Measurements from ENCODE around the gene LCE3C. TPM values are rescaled to one million over a fixed set of nuclear protein-coding genes. Genes with fewer than 3 reads are reported as not detected.

LCE3C gene
- total RNA-seq, 2 donors from 2014 or later = not detected

GRCh38 chr1:152580433-152580832 is 19.6 kb upstream of the LCE3C start, which contains the start of gene LCE3D:
TSS of gene LCE3D (minus strand) at chr1:152580516. CDS start at chr1:152579936, 580 bp downstream.
- Histone ChIP-seq H3K4me3 (no peak within 1 kb of the TSS), H3K4me1 (replicated peaks) (no peaks in the 10 kb centered on the region), H3K9me3 (no peaks in the 10 kb centered on the region), H3K27me3 (replicated peaks; ENCODE audit: insufficient read depth) (no peaks in the 10 kb centered on the region), H3K36me3 (no peaks in the 10 kb centered on the region), H3K27ac (no peak within 1 kb of the TSS)
- no peak for DNase-seq (ENCODE audit: low spot score)
- intact Hi-C loops (cut with DNase I) = no loop called here
- TF ChIP-seq POLR2AphosphoS5 (IDR thresholded peaks at IDR 0.05) (no peak), POLR2A (IDR thresholded peaks at IDR 0.05) (no peak), CTCF (IDR thresholded peaks at IDR 0.05) (no peak)
- 82% methylated on average over 4 of the region's 4 CpGs for WGBS

GRCh38 chr1:152582647-152583046 is 17.4 kb upstream of the LCE3C start:
- Histone ChIP-seq H3K27me3 (replicated peaks; ENCODE audit: insufficient read depth) (no peaks in the 10 kb centered on the region), H3K4me3 (no peak overlapping the region), H3K4me1 (replicated peaks) (no peaks in the 10 kb centered on the region), H3K36me3 (no peaks in the 10 kb centered on the region), H3K27ac (no peak overlapping the region), H3K9me3 (no peaks in the 10 kb centered on the region)
- TF ChIP-seq CTCF (IDR thresholded peaks at IDR 0.05) = no peak
- TF ChIP-seq POLR2A (IDR thresholded peaks at IDR 0.05) = no peak
- TF ChIP-seq POLR2AphosphoS5 (IDR thresholded peaks at IDR 0.05) = no peak
- no peak for DNase-seq (ENCODE audit: low spot score)
- WGBS = 73% methylated on average over 1 of the region's 1 CpG
- intact Hi-C loops (cut with DNase I) = no loop called here

- H3K27ac ChIP-seq = no peak overlapping the region
- H3K4me3 ChIP-seq = no peak overlapping the region
- no peaks in the 10 kb centered on the region for H3K36me3 ChIP-seq
- no peaks in the 10 kb centered on the region for H3K27me3 ChIP-seq (replicated peaks; ENCODE audit: insufficient read depth)
- no peak for DNase-seq (ENCODE audit: low spot score)
- no peaks in the 10 kb centered on the region for H3K9me3 ChIP-seq
- intact Hi-C loops (cut with DNase I) = no loop called here
- H3K4me1 ChIP-seq (replicated peaks) = no peaks in the 10 kb centered on the region
- TF ChIP-seq CTCF (IDR thresholded peaks at IDR 0.05) = no peak
- TF ChIP-seq POLR2A (IDR thresholded peaks at IDR 0.05) = no peak
- TF ChIP-seq POLR2AphosphoS5 (IDR thresholded peaks at IDR 0.05) = no peak
- WGBS = 44% methylated on average over 1 of the region's 1 CpG
These were observed 14.4 kb upstream of the LCE3C start for GRCh38 chr1:152585586-152585985.

- no peaks in the 10 kb centered on the region for H3K36me3 ChIP-seq
- H3K9me3 ChIP-seq = no peaks in the 10 kb centered on the region
- WGBS = 85% methylated on average over 2 of the region's 2 CpGs
- no peak overlapping the region for H3K27ac ChIP-seq
- H3K4me1 ChIP-seq (replicated peaks) = no peaks in the 10 kb centered on the region
- H3K4me3 ChIP-seq = no peak overlapping the region
- DNase-seq (ENCODE audit: low spot score) = no peak
- TF ChIP-seq POLR2AphosphoS5 (IDR thresholded peaks at IDR 0.05) (no peak), POLR2A (IDR thresholded peaks at IDR 0.05) (no peak), CTCF (IDR thresholded peaks at IDR 0.05) (no peak)
- intact Hi-C loops (cut with DNase I) = no loop called here
- H3K27me3 ChIP-seq (replicated peaks; ENCODE audit: insufficient read depth) = no peaks in the 10 kb centered on the region
These were observed 3.0 kb upstream of the LCE3C start for GRCh38 chr1:152596986-152597385.

- H3K27me3 ChIP-seq (replicated peaks; ENCODE audit: insufficient read depth) = no peaks in the 10 kb centered on the region
- no peaks in the 10 kb centered on the region for H3K4me1 ChIP-seq (replicated peaks)
- H3K36me3 ChIP-seq = no peaks in the 10 kb centered on the region
- intact Hi-C loops (cut with DNase I) = no loop called here
- no peak within 1 kb of the TSS for H3K27ac ChIP-seq
- WGBS = 100% methylated on average over 1 of the region's 1 CpG
- TF ChIP-seq POLR2AphosphoS5 (IDR thresholded peaks at IDR 0.05) (no peak), CTCF (IDR thresholded peaks at IDR 0.05) (no peak), POLR2A (IDR thresholded peaks at IDR 0.05) (no peak)
- H3K4me3 ChIP-seq = no peak within 1 kb of the TSS
- no peak for DNase-seq (ENCODE audit: low spot score)
- no peaks in the 10 kb centered on the region for H3K9me3 ChIP-seq
These were observed 13.5 kb downstream of the LCE3C start, which contains the start of gene LCE3B for GRCh38 chr1:152613511-152613910. TSS of gene LCE3B (plus strand) at chr1:152613811. CDS start at chr1:152613811, 0 bp downstream.

All from prostate gland (tissue), 2 donors.